Measurements from ENCODE around the gene CUEDC1.
A peak's percentile ranks its signal among the peaks of the same experiment; 100 is the strongest.

CUEDC1 gene

GRCh38 chr17:57862694-57863667, 92.2 kb downstream of the CUEDC1 start:
- no peak for DNase-seq
- no peak for TF ChIP-seq EZH2phosphoT487 (IDR thresholded peaks at IDR 0.05; ENCODE audit: low read length)
- H3K9me2 ChIP-seq (replicated peaks; ENCODE audit: insufficient read depth, low read length), result no peaks in the 10 kb centered on the region
- no peak overlapping the region for H3K4me2 ChIP-seq (ENCODE audit: low read depth, low read length)
- peaks cover 54% of the 10 kb centered on the region for H3K27me3 ChIP-seq (replicated peaks; ENCODE audit: insufficient read depth, low read length)
- no peaks in the 10 kb centered on the region; the same call in 1 of the 2 replicates for H3F3A ChIP-seq (ENCODE audit: insufficient read depth, low read length)
- no peak overlapping the region for H3K27ac ChIP-seq (ENCODE audit: low read length)
- H3K9ac ChIP-seq (ENCODE audit: low read length), result no peak overlapping the region
- peaks cover 15% of the 10 kb centered on the region for H3K4me1 ChIP-seq (ENCODE audit: low read length)
- H4K20me1 ChIP-seq (ENCODE audit: insufficient read depth, low read length), result no peaks in the 10 kb centered on the region
- no peaks in the 10 kb centered on the region for H3K9me3 ChIP-seq (replicated peaks; ENCODE audit: insufficient read depth, low read length)
- no peaks in the 10 kb centered on the region for H3K36me3 ChIP-seq (replicated peaks; ENCODE audit: insufficient read depth, low read length)
- no peaks in the 10 kb centered on the region for H3K79me2 ChIP-seq (ENCODE audit: low read length)
- no peak overlapping the region for H3K4me3 ChIP-seq (ENCODE audit: low read length)
- H2AFZ ChIP-seq (ENCODE audit: low read length), result no peak overlapping the region

GRCh38 chr17:57861790-57862693, 93.2 kb downstream of the CUEDC1 start:
- DNase-seq, result no peak
- no peaks in the 10 kb centered on the region for H4K20me1 ChIP-seq (ENCODE audit: insufficient read depth, low read length)
- no peaks in the 10 kb centered on the region for H3K9me3 ChIP-seq (replicated peaks; ENCODE audit: insufficient read depth, low read length)
- H3K27ac ChIP-seq (ENCODE audit: low read length), result no peak overlapping the region
- H3K27me3 ChIP-seq (replicated peaks; ENCODE audit: insufficient read depth, low read length), result peaks cover 54% of the 10 kb centered on the region
- H3K9ac ChIP-seq (ENCODE audit: low read length), result no peak overlapping the region
- TF ChIP-seq EZH2 (optimal IDR thresholded peaks at IDR 0.05; ENCODE audit: low read depth, low read length) (no peak), EZH2phosphoT487 (IDR thresholded peaks at IDR 0.05; ENCODE audit: low read length) (no peak), CTCF (IDR thresholded peaks at IDR 0.05; ENCODE audit: low read length) (no peak)
- no peak overlapping the region for H2AFZ ChIP-seq (ENCODE audit: low read length)
- no peaks in the 10 kb centered on the region for H3K9me2 ChIP-seq (replicated peaks; ENCODE audit: insufficient read depth, low read length)
- peaks cover 8% of the 10 kb centered on the region; the same call in 1 of the 2 replicates for H3K4me1 ChIP-seq (ENCODE audit: low read length)
- H3K36me3 ChIP-seq (replicated peaks; ENCODE audit: insufficient read depth, low read length), result no peaks in the 10 kb centered on the region
- no peak overlapping the region for H3K4me3 ChIP-seq (ENCODE audit: low read length)
- no peaks in the 10 kb centered on the region for H3K79me2 ChIP-seq (ENCODE audit: low read length)
- peak overlapping the region; percentile 68 for H3K4me2 ChIP-seq (ENCODE audit: low read depth, low read length)
- no peaks in the 10 kb centered on the region; the same call in 1 of the 2 replicates for H3F3A ChIP-seq (ENCODE audit: insufficient read depth, low read length)

GRCh38 chr17:57861000-57861789, 94.0 kb downstream of the CUEDC1 start:
- Histone ChIP-seq H3K4me2 (ENCODE audit: low read depth, low read length) (peak overlapping the region; percentile 68), H3F3A (ENCODE audit: insufficient read depth, low read length) (no peaks in the 10 kb centered on the region; the same call in 1 of the 2 replicates), H3K4me1 (ENCODE audit: low read length) (peaks cover 8% of the 10 kb centered on the region; the same call in 1 of the 2 replicates), H3K79me2 (ENCODE audit: low read length) (no peaks in the 10 kb centered on the region), H4K20me1 (ENCODE audit: insufficient read depth, low read length) (no peaks in the 10 kb centered on the region), H3K9me2 (replicated peaks; ENCODE audit: insufficient read depth, low read length) (no peaks in the 10 kb centered on the region), H2AFZ (ENCODE audit: low read length) (peak overlapping the region; percentile 40; the same call in 1 of the 2 replicates), H3K36me3 (replicated peaks; ENCODE audit: insufficient read depth, low read length) (no peaks in the 10 kb centered on the region), H3K9ac (ENCODE audit: low read length) (no peak overlapping the region), H3K4me3 (ENCODE audit: low read length) (0 out of 2 replicates have a peak overlapping the region, but pooled peaks have one; percentile 5), H3K9me3 (replicated peaks; ENCODE audit: insufficient read depth, low read length) (no peaks in the 10 kb centered on the region), H3K27ac (ENCODE audit: low read length) (no peak overlapping the region), H3K27me3 (replicated peaks; ENCODE audit: insufficient read depth, low read length) (peaks cover 54% of the 10 kb centered on the region)
- no peak for TF ChIP-seq EZH2 (optimal IDR thresholded peaks at IDR 0.05; ENCODE audit: low read depth, low read length)
- no peak for TF ChIP-seq EZH2phosphoT487 (IDR thresholded peaks at IDR 0.05; ENCODE audit: low read length)
- no peak for TF ChIP-seq CTCF (IDR thresholded peaks at IDR 0.05; ENCODE audit: low read length)
- DNase-seq, result peak; percentile 55

Data from MM.1S (cell line).